Measurements from ENCODE around the gene ESYT2. TPM values are rescaled to one million over a fixed set of nuclear protein-coding genes. Genes with fewer than 3 reads are reported as not detected.
"Not testable (repeated sequence)": the region's sequence is repeated elsewhere in the genome, so short reads cannot be mapped to it uniquely, and the experiment has no call there.

Gene ESYT2, protein sequence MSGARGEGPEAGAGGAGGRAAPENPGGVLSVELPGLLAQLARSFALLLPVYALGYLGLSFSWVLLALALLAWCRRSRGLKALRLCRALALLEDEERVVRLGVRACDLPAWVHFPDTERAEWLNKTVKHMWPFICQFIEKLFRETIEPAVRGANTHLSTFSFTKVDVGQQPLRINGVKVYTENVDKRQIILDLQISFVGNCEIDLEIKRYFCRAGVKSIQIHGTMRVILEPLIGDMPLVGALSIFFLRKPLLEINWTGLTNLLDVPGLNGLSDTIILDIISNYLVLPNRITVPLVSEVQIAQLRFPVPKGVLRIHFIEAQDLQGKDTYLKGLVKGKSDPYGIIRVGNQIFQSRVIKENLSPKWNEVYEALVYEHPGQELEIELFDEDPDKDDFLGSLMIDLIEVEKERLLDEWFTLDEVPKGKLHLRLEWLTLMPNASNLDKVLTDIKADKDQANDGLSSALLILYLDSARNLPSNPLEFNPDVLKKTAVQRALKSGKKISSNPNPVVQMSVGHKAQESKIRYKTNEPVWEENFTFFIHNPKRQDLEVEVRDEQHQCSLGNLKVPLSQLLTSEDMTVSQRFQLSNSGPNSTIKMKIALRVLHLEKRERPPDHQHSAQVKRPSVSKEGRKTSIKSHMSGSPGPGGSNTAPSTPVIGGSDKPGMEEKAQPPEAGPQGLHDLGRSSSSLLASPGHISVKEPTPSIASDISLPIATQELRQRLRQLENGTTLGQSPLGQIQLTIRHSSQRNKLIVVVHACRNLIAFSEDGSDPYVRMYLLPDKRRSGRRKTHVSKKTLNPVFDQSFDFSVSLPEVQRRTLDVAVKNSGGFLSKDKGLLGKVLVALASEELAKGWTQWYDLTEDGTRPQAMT
- 22.7 TPM for polyA plus RNA-seq (2012; ENCODE audit: missing spikeins)

DNA sequence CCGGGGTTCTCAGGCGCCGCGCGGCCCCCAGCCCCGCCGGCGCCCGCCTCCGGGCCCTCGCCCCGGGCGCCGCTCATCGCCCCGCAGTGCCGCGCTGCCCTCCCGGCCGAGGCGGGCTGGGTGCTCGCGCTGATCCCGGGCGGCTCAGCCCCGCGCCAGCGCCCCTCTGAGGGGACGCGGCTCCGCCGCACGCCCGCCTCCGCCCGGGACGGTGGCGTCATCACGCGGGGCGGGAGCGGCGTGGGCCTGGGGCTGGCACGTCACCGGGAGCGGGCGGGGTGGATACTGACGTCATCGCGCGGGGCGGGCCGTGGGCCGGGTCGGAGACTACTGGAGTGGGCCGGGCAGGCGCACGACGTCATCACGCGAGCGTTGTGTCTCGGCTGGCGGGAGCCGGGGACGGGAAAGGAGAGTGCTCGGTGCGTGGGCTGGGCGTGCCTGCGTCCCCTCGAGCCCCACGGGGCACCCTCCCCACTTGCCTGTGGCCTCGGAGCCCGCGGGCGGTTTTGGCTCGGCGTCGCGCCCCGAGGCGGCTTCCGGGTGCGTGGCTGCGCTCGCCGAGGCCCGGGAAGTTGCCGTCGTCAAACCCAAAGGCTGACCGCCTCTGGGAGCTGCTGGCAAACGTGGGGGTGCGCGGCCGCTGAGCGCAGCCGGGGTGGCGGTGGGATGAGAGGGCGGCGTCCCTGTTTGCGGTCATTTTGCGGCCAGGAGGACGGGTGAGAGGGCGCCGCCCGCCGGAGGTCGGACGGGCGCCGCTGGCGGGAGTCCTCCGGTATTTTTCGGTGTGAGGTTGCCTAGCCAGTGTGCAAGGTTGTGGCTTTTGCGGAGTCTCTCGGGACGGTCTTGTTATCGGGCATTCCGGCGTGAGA lies at the start of gene ESYT2:
TSS of gene ESYT2 (minus strand) at position 168 of the 869 bp plus-strand sequence. CDS start at position 77, 91 bp downstream.
- DNase-seq (ENCODE audit: insufficient read length) (peak; percentile 88), FAIRE-seq (peak; percentile 99)
- peak; percentile 89 for TF ChIP-seq POLR2AphosphoS5 (IDR thresholded peaks at IDR 0.05; ENCODE audit: low read depth, low read length)
- 0 out of 2 replicates have a peak, but pooled peaks have one; percentile 48 for TF ChIP-seq TAF1 (IDR thresholded peaks at IDR 0.05; ENCODE audit: borderline replicate concordance, low read depth, low read length)
- TF ChIP-seq POLR2A (IDR thresholded peaks at IDR 0.05; ENCODE audit: low read depth, low read length) = peak; percentile 93; the same call in 1 of the 2 replicates

DNA sequence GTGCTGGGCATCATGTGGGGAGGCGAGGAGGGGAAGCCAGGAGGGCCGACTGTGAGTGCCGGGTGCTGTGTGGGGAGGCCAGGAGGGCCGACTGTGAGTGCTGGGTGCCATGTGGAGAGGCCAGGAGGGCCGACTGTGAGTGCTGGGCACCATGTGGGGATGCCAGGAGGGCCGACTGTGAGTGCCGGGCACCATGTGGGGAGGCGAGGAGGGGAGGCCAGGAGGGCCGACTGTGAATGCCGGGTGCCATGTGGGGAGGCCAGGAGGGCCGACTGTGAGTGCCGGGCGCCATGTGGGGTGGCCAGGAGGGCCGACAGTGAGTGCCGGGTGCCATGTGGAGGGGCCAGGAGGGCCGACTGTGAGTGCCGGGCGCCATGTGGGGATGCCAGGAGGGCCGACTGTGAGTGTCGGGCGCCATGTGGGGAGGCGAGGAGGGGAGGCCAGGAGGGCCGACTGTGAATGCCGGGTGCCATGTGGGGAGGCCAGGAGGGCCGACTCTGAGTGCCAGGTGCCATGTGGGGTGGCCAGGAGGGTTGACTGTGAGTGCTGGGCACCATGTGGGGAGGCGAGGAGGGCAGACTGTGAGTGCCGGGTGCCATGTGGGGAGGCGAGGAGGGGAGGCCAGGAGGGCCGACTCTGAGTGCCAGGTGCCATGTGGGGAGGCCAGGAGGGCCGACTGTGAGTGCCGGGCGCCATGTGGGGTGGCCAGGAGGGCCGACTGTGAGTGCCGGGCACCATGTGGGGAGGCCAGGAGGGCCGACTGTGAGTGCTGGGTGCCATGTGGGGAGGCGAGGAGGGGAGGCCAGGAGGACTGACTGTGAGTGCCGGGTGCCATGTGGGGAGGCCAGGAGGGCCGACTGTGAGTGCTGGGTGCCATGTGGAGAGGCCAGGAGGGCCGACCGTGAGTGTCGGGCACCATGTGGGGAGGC lies 49.1 kb upstream of the ESYT2 start:
- not testable (repeated sequence) for DNase-seq (ENCODE audit: insufficient read length); FAIRE-seq

DNA sequence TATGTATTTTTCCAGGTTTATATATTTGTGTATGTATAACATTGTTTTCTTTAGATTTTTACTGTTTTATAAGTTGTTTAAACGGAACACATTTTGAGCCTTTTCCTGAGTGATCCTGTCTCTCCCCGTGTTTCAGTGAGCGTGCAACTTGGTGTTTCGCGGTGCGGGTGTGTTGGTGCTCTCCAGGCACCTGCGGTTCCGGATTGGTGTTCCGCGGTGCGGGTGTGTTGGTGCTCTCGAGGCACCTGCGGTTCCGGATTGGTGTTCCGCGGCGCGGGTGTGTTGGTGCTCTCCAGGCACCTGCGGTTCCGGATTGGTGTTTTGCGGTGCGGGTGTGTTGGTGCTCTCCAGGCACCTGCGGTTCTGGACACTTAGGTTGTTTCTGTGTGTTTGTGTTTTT lies 47.7 kb upstream of the ESYT2 start:
- no peak for DNase-seq (ENCODE audit: insufficient read length)
- no peak for FAIRE-seq
- TF ChIP-seq POLR2A (IDR thresholded peaks at IDR 0.05; ENCODE audit: low read depth, low read length) = no peak
- no peak for TF ChIP-seq TAF1 (IDR thresholded peaks at IDR 0.05; ENCODE audit: borderline replicate concordance, low read depth, low read length)

DNA sequence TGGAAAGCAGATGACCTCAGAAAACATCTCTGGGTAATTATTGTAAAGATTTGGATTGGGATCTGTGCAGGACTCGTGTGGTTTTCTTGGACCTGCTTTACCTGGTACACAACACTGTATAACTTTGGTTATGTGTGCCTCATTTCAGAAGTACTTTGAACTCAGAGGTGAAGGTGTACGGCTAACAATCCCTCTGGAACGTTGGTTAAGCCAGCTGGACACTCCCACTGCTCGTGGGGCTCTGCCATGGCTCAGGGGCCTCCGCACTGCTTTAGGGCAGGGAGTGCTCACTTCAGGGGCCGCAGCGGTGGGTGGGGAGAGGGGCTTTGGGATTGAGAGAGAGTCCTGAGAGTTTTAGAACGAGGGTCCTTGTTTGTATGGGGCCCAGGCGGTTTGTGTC lies 40.6 kb upstream of the ESYT2 start:
- DNase-seq (ENCODE audit: insufficient read length) (no peak), FAIRE-seq (no peak)
- TF ChIP-seq POLR2A (IDR thresholded peaks at IDR 0.05; ENCODE audit: low read depth, low read length) (no peak), POLR2AphosphoS5 (IDR thresholded peaks at IDR 0.05; ENCODE audit: low read depth, low read length) (no peak), TAF1 (IDR thresholded peaks at IDR 0.05; ENCODE audit: borderline replicate concordance, low read depth, low read length) (no peak)

DNA sequence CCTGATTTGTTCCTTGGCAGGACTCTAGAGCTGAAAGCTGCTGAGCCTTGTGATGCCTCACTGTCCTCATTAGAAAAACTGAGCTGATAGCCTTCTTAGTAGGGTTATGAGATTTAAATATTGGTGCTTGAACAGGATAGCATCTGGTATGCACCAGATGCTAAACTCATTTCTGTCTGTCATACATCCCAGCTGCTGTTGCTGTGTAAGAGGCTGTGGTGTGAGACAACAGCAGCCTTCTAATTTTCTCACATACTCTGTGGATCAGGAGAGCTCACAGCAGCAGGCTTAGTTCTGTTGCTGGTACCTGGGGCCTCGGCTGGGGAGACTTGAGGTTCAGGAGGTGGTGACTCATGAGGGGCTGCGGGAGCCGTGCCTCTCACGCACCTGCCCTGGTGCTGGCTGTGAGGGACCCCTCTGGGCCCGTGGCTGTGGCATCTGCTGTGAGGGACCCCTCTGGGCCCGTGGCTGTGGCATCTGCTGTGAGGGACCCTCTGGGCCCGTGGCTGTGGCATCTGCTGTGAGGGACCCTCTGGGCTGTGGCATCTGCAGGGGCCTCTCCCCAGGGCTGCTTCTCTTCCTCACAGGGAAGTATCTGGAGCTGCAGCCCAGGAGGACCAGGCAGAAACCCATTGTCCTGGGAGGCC lies 39.6 kb upstream of the ESYT2 start:
- no peak for TF ChIP-seq POLR2A (IDR thresholded peaks at IDR 0.05; ENCODE audit: low read depth, low read length)
- TF ChIP-seq TAF1 (IDR thresholded peaks at IDR 0.05; ENCODE audit: borderline replicate concordance, low read depth, low read length) = no peak
- no peak for TF ChIP-seq POLR2AphosphoS5 (IDR thresholded peaks at IDR 0.05; ENCODE audit: low read depth, low read length)
- DNase-seq (ENCODE audit: insufficient read length) (no peak), FAIRE-seq (no peak)

DNA sequence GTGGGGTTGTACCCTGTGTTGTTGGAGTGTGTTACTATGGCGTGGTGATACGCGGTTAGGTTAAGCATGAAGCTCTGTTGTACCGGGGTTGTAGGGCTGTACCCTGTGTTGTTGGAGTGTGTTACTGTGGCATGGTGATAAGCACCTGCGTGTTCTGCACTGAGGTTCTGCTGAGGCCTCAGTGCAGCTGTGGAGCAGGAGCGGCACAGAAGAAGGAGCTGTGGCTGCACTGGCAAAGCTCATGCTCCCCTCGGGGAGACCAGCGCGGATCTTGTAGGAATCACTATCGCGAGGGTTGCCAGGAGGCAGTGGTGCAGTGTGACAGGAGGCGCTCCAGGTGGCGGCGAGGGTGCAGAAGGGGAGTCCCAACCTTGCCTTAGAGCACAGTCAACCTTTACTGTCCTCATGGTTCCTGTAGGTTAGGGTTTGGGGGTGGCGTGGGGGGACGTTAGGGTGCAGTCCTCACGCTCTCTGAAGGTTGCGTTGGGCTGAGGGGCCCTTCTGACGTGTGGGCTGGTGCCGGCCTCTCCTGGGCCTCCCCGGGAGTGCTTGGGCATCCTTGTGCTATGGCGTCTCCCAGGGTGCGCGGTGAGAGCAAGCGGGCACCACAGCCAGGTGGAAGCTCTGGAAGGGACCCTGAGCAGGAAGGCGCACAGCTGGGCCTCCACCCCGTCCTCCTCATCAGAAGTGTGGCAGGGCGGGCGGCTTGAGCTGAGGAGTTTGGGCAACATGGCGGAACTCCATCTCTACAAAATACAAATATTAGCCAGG lies 38.1 kb upstream of the ESYT2 start:
- FAIRE-seq = no peak

DNA sequence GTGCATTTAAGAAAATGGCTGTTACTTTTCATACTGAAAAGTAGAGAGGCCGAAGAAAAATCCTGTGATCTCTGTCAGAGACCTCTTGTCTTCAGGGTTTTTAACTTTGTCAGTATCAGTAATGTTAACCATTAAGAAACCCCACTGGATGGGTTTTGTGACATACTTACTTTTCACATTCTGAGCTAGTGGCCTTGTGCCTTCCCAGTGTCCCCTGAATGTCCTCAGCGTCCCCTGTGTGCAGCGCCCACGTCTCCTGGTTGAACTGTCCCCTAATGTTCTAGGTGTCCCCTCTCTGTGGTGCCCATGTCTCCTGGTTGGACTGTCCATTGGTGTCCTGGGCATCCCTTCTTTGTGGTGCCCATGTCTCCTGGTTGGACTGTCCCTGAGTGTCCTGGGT lies 36.7 kb upstream of the ESYT2 start:
- DNase-seq (ENCODE audit: insufficient read length) (no peak), FAIRE-seq (no peak)
- TF ChIP-seq POLR2A (IDR thresholded peaks at IDR 0.05; ENCODE audit: low read depth, low read length) = no peak
- TF ChIP-seq POLR2AphosphoS5 (IDR thresholded peaks at IDR 0.05; ENCODE audit: low read depth, low read length) = no peak
- TF ChIP-seq TAF1 (IDR thresholded peaks at IDR 0.05; ENCODE audit: borderline replicate concordance, low read depth, low read length) = no peak

More for the DNA sequence above, 38.1 kb upstream of the ESYT2 start:
- DNase-seq (ENCODE audit: insufficient read length) = no peak
- TF ChIP-seq TAF1 (IDR thresholded peaks at IDR 0.05; ENCODE audit: borderline replicate concordance, low read depth, low read length) (no peak), POLR2A (IDR thresholded peaks at IDR 0.05; ENCODE audit: low read depth, low read length) (no peak), POLR2AphosphoS5 (IDR thresholded peaks at IDR 0.05; ENCODE audit: low read depth, low read length) (no peak)

DNA sequence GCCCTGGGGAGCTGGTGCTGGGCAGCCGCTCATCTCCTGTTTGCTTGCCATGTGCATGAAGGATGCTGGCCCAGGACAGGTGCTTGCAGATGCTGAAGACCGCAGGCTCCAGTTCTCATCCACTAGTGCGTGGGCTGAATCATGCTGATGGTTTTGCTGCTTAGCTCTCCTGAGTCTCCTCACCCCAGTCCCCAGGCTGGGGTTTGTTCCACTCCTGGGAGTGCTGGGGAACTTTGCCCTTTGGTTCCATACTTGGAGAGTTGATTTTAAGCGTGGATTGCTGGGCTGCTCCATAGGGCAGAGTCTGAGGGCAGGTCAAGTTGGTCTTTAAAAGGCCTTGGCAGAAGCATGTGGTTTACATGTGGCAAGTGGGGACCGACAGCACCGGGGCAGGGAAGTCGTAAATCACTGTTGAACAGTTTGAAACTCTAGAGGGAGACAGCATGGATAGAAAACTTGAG lies 36.2 kb upstream of the ESYT2 start:
- DNase-seq (ENCODE audit: insufficient read length) (no peak), FAIRE-seq (no peak)
- TF ChIP-seq TAF1 (IDR thresholded peaks at IDR 0.05; ENCODE audit: borderline replicate concordance, low read depth, low read length) (no peak), POLR2AphosphoS5 (IDR thresholded peaks at IDR 0.05; ENCODE audit: low read depth, low read length) (no peak)

DNA sequence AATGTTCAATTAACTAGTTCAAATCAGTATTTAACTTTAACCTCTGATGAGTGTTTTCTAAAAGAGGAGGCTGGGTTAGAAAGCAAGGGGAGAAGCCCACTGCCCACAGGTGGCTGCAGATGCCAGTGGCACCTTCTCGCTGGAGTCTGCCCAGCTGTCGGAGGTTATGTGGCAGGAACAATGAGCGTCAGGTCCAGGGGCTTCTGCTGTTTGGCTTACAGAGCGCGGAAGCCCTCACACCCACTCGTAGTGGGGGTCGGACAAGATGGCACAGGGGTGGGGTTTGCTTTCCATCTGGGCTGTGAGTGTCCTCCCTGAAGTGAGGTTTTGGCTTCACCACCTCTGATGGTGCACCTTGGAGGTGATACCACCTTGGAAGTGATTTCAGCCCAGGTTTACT lies 35.5 kb upstream of the ESYT2 start:
- FAIRE-seq (no peak), DNase-seq (ENCODE audit: insufficient read length) (no peak)
- TF ChIP-seq POLR2AphosphoS5 (IDR thresholded peaks at IDR 0.05; ENCODE audit: low read depth, low read length) = no peak
- TF ChIP-seq POLR2A (IDR thresholded peaks at IDR 0.05; ENCODE audit: low read depth, low read length) = no peak
- TF ChIP-seq TAF1 (IDR thresholded peaks at IDR 0.05; ENCODE audit: borderline replicate concordance, low read depth, low read length) = no peak
